HG03196 (cell line): ENCODE results near the gene IGFBP6.

Source experiments
- ATAC-seq: cut with Tn5 transposase; IDR thresholded peaks from one replicate; pipeline ENCODE4 v1.9.1; 2021; ENCODE audit not compliant: unreplicated experiment

IGFBP6 gene

DNA sequence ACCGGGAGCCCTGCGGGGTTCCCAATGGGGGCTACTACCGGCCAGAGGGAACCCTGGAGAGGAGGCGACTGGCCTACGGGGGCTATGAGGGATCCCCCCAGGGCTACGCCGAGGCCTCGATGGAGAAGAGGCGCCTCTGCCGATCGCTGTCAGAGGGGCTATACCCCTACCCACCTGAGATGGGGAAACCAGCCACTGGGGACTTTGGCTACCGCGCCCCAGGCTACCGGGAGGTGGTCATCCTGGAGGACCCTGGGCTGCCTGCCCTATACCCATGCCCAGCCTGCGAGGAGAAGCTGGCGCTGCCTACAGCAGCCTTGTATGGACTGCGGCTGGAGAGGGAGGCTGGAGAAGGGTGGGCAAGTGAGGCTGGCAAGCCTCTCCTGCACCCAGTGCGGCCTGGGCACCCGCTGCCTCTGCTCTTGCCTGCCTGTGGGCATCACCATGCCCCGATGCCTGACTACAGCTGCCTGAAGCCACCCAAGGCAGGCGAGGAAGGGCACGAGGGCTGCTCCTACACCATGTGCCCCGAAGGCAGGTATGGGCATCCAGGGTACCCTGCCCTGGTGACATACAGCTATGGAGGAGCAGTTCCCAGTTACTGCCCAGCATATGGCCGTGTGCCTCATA lies 37.9 kb upstream of the IGFBP6 start:
- no peak for ATAC-seq

DNA sequence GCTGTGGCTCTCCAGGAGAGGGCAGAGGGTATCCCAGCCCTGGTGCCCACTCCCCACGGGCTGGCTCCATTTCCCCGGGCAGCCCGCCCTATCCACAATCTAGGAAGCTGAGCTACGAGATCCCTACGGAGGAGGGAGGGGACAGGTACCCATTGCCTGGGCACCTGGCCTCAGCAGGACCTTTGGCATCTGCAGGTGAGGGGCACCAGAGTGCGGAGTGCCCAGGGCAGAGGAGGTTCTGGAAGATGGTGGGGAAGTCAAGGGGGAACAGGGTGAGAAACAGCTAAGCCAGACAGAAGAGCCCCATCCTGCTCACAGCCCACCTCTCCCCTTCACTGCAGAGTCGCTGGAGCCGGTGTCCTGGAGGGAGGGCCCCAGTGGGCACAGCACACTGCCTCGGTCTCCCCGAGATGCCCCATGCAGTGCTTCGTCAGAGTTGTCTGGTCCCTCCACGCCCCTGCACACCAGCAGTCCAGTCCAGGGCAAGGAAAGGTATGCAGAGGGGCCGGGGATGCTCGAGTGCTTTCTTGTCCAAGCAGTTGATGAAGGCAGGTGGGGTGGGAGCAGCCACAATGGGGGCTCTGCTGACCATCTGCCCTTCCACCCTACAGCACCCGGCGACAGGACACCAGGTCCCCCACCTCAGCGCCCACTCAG lies 37.3 kb upstream of the IGFBP6 start:
- ATAC-seq: no peak

DNA sequence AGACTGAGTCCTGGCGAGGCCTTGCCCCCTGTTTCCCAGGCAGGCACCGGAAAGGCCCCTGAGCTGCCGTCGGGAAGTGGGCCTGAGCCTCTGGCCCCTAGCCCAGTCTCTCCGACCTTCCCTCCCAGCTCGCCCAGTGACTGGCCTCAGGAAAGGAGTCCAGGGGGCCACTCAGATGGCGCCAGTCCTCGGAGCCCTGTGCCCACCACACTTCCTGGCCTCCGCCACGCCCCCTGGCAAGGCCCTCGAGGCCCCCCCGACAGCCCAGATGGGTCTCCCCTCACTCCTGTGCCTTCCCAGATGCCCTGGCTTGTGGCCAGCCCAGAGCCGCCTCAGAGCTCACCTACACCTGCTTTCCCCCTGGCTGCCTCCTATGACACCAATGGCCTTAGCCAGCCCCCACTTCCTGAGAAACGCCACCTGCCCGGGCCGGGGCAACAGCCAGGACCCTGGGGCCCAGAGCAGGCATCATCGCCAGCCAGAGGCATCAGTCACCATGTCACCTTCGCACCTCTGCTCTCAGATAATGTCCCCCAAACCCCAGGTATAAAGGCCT lies 36.7 kb upstream of the IGFBP6 start:
- no peak for ATAC-seq

DNA sequence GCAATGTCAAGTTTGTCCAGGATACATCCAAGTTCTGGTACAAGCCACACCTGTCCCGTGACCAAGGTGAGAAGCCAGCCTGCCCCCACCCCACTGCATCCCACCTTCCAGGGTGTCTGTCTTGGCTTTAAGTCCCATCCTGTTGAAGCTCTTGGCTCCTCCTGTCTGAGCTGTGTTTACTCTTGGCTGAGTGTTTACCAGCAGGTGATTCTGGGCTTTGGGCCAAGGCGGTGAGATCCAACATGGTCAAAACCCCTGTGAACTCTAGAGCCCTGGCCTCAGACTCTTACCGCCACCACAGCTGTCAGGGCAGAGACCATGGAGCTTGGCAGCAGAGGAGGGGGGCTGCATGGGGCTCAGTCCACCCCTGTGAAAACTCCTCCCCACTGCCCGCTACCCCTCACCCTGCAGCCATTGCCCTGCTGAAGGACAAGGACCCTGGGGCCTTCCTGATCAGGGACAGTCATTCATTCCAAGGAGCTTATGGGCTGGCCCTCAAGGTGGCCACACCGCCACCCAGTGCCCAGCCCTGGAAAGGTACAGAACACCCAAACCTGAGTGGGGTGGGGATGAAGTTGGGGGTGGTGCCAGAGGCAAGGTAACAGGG lies 36.0 kb upstream of the IGFBP6 start:
- ATAC-seq: no peak

DNA sequence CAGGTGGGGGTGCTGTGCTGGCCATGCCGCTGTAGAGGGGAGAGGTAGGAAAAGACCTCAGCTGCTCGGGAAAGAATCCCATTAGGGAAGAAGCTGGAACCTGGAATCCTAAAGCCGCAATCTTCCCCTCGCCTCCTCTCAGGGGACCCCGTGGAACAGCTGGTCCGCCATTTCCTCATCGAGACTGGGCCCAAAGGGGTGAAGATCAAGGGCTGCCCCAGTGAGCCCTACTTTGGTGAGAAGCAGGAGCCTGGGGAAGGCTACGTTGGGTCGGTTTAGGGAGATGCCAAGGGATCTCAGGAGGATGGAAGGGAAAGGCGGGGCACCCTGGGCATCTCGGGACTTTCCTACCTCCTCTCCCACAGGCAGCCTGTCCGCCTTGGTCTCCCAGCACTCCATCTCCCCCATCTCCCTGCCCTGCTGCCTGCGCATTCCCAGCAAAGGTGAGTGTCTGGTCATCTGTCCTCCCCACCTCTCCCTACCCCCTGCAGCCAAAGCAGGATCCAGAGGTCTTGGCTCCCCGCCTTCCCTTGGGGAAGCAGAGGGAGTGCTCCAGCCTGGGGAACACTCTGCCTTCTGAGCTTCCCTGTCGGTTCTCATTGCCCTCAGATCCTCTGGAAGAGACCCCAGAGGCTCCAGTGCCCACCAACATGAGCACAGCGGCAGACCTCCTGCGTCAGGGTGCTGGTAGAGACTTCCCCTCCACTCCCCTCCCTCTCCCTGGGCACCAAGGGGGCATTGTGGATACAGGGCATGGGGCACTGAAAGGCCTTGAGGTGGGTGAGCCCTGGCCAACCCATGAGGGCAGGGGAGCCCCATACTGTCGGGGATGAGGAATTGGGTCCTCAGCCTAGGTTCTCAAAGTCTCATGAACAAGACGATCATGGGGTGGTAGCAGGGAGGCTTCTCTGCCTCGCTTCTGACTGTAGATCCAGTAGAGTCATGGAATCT lies 35.2 kb upstream of the IGFBP6 start:
- no peak for ATAC-seq

- ATAC-seq: no peak
Measured at GRCh38 chr12:53062977-53063707, 34.3 kb upstream of the IGFBP6 start.

DNA sequence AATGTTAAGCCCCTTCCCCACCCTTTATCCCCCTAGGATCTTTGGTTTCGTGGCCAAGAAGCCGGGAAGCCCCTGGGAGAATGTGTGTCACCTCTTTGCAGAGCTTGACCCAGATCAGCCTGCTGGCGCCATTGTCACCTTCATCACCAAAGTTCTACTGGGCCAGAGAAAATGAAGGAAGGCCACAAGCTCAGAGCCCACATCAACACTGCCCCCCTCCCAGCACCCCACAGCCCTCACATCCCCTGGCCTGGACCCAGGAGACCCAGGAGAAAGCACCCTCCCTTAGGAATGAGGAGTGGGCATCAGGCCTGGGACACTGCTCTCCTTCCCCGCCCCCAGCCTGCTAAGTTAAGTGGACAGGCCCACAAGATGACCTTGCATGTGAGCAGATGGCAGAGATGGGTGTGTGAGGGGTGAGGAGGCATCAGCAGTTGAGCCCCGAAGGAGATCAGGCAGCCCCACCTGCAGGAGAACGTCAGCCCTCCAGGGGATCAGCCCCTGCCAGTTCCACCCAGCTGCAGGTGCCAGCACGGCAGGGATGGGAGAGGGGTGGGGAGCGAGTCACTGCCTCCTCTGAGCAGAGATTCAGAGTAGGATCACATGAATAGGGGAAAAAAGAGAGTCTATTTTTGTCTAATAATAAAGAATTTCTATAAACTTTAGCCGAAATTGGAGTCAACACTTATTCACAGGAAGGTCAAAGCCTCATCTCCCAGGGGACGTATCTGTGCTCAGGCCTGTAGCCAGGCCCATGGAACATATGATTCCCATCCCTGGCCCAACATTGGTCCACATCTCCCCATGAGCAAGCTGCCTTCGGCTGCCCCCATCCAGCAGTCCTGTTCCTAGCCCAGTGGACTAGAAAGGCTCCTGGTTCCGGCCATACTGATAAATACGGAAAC lies 33.5 kb upstream of the IGFBP6 start:
- ATAC-seq: no peak

DNA sequence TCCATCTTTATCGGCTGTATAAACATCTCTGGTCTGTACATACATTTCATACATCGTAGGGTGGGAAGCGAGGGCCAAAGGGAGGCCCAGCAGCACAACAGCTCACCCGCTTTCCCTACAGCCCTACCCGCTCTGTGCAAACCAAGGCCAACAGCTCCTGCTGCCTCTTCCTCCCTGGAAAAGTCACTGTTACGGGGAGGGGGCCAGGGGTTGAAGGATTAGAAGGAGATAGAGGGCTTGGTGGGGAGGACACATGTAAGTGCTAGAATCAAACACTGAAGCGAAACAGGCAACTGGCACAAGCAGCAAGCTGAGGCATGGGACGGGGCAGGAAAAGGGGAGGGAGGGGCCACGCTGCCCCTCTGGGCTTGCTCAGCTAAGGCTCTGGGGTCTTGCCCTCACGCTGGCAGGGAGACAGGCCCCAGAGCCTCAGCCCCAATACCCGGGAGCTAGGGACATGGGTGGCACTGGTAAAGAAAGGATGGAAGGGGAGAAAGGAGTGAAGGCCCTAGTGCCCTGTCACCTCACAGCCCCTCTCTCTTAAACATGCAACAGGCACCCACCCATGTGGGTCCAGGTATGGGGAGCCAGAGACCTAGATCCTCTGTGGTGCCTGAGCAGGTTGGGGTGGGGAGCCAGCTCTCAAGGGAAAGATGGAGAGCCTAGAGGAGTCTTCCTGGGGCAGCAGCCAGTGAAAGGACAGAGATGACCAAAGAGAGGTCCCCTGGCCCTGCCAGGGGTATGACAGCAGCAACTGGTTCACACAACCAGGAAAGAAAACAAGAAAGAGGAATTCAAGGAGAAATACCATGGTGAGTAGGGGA lies 32.6 kb upstream of the IGFBP6 start:
- ATAC-seq: no peak

- no peak for ATAC-seq
Measured at GRCh38 chr12:53065470-53065869, 32.0 kb upstream of the IGFBP6 start.

DNA sequence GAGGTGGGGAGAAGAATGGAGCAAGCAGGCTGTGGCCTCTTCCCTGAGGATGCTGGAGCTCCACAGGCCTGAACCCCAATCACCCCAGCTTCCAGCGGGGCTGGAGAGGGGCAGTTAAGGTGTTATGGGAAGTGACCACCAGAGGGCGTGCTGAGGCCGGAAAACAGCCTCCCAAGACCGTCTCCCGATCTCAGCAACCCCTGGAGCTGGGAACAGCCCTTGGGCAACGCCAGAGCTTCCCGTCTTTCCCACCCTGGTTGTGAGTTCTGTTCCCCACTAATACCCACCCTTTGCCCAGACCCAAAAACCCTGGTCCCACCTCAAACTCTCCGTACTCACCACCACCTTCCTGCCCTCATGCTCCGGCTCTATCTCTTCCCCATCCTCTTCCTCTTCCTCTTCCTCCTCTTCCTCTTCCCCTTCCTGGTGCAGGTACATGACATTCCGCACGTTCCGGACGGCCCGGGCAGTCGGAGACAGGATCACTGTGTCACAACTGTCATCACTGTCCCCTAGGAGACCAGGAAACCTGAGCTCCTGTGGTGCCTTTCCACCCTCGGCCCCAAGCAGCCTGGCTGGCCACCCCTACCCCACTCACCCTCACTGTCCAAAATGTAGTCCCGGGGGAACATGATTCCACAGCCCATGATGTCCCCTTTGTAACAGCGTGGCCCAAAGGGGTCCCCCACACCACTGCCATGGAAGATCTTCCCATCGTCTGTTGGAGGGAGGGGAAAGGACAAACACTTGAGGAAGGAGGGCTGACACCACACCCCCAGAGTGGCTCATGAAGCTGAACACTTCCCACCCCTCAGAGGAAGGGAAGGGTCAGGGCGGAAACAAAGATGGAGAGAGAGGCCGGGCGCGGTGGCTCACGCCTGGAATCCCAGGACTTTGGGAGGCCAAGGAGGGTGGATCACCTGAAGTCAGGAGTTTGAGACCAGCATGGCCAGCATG lies 31.2 kb upstream of the IGFBP6 start:
- no peak for ATAC-seq

GRCh38 chr12:53067074-53067992 lies 30.1 kb upstream of the IGFBP6 start:
- ATAC-seq: no peak

DNA sequence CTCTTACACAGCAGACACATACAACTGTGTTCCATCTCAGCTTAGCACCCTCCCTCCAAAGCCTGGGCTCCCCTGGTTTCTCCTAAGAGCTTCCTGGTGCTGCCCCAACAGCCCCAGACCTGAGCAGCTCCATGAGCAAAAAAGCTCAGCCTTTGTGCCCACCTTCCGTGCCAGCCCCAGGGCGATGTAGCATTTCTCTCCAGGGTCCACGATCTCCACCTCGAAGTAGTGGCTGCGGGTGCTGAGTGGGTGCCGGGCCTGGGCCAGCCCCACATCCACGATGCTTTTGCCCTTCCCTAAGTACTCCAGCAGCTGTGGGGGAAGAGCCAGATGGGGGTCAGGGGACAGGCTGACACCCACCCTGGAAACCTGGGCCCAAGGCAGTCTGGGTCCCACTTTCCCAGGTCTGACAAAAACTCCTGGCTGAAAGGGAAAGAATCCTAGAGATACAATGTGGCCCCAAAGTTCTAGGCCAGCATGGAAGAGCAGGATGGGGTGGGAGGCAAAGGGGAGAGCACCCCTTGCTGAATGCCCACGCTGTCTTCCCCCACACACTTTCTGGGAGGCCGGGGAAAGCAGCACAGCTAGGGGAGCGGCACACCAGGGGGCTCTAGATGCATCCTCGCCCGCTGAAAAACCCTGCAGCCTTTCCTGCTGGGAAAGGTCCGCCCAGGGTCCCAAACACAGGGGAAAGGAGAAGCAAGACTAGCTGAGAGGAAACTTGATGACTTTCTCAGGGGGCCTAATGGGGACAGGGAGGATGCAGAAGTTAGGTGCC lies 29.3 kb upstream of the IGFBP6 start:
- ATAC-seq: no peak

DNA sequence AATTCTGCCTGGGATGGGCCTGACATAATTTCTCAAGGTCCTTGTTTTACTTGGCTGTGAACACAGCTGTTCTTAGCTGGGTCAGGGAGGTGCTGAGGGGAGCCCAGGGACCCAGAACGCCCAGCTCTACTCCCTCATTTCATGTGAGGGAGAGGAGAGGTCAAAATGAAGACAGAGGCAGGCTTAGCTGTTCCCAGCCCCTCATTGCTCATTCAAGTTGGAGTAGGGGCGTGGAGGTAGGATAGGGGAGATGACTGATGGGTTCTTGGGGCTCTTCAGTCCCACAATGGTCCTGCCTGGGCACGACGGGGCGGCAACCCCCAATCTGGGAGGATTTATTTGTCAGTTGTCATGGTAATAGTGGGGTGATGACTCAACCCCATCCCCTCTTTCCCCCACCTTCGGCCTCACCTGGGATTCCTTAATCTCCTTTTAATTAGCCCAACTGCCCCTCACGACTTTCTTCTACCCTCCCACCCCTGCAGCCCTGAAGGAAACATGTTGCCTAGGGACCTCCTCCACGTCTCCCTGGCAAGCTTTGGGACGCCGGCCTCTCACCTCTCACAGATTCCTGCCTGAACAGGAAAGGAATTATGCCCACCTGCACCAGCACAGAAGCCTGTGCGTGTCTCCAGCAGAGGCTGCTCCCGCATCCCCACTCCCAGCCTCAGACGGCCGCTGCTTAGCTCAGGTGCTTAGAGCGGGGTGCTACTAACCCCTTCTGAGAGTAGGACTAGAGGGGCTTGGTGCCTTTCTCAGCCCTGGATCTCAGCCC lies 28.5 kb upstream of the IGFBP6 start:
- ATAC-seq: no peak

- no peak for ATAC-seq
Measured at GRCh38 chr12:53069621-53070410, 27.7 kb upstream of the IGFBP6 start.
